OCI-M1 (cell line): Measurements from ENCODE around the gene TTC9C.
A peak's percentile ranks its signal among the peaks of the same experiment; 100 is the strongest.
"Not testable (repeated sequence)": the region's sequence is repeated elsewhere in the genome, so short reads cannot be mapped to it uniquely, and the experiment has no call there.

Experiments
- DNase-seq: peaks from one replicate; lab custom pipeline; 2025; lab: John Stamatoyannopoulos, UW

The TTC9C gene

DNA sequence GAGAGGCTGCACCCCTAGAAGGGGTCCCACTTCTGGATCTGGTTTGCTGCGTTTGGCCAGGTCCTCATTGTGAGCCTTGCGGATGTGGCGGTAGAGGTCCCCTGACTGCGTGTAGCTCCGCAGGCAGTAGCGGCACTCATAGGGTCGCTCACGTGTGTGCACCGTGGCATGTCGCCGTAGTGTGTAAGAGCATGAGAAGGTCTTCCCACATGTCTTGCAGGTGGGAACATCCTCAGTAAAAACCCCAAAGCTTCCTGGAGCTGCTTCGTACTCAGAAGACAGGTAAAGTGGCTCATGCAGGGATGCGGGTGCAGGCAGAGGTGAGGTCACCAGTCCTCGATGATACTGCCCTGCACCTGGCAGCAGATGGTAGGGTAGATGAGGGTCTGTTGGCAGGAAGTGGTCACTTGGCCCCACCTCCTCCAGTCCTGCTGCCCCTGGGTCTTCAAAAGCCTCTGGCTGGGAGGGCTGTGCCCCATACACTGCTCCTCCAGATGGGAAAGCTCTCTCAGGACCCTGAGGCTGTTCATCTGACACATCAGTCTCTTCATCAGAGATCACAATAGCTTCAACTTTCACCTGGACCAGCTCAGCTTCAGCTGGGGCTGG, 24.0 kb downstream of the TTC9C start:
- DNase-seq, result no peak

- DNase-seq, result no peak
Measured at GRCh38 chr11:62752994-62753735, 24.9 kb downstream of the TTC9C start.

DNA sequence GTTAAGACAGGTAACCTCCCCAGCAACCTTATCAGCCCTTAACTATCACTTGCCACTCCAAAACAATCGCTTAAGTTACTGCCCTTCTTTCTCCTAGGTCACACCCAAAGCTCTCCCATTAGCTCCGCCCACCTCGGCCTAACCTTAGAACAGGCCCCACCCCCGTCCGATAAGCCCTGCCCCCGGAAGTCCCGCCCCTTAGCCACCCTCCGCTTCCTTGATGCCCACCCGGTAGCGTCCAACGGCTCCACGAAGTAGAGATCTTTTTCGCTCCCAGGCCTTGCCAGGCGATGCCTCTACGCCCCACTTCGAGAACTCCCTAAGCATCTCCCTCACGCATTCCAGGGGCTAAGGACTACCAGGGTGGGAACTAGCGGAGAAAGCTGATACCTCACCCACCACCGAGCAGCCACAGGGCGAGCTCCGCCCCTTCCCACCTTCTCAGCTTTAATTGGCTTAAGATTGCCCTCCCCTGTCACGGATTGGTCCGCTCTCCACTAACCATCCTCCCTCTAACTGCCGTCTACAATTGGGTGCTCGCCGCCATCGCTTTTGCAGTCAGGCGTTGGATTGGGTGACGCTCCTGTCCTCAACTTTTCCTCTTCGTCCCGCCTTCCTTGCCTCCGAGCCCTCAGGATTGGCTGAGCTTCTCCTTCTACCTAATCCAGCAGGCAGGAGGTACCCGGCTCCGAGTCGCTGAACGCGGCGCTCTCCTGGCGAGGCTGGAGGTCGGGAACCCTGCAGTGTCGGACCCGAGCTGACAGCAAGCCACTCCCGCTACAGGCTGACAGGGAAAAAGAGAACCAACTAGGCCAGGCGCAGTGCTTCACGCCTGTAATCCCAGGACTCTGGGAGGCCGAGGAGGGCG, 25.7 kb downstream of the TTC9C start, which contains the start of gene ZBTB3:
Gene ZBTB3 (minus strand): TSS at position 425 of the 868 bp plus-strand sequence. CDS start 496 bp downstream, outside the sequence.
- peak; percentile 99 for DNase-seq

DNA sequence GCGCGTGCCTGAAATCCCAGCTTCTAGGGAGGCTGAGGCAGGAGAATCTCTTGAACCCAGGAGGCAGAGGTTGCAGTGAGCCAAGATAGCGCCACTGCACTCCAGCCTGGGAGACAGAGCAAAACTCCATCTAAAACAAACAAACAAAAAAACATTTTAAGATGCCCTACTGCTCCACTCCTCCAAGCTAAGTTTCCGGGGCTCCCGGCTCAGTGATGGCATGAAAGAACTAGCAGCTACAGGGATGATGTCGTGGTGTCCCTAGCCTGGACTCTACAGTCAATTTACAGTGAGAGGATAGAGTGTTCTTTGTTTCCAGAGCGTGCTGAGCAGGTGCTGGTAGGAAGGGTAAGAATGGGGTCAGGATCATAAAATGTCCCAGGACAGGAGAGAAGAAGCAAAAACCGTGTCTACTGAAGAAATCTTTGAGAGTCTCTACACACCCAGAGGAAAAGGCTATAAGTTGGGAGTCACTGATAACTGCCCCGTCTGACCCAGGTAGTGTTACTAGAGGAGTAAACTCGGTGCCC, 26.9 kb downstream of the TTC9C start:
- DNase-seq, result no peak

DNA sequence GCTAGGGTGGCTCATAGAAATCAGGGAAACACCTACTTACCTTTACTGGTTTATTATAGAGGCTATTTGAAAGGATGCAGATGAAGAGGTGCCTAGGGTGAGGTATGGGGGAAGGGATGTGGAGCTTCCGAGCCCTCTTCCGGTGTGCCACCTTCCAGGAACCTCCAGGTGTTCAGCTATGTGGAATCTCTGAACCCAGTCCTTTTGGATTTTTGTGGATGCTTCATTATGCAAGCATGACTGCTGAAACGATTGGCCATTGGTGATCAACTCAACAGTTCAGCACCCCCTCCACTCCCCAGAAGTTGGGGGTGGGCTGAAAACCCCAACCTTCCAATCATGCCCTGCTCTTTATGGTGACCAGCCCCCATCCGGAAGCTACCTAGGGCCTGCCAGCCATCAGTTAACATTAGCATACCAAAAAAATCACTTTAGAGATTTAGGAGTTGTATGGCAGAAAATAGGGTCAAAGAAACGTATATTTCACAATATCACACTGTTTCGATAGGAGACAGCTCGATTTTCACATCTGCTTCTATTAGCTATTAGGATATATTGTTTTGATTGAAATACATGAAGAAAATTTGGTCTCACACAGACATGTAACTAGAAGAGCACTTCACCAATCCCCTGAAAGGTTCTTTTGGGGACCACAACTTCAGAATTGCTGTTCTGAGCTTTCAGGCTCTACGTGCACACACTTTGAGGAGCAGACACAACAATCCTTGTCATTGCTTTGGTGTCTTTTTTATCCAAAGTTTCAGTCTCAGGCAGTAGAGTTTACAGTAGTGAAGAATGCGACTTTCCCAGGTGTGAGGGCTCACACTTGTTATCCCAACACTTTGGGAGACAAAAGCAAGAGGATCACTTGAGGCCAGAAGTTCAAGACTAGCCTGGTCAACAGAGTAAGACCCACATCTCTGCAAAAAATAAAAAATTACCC, 29.8 kb downstream of the TTC9C start:
- no peak for DNase-seq

DNA sequence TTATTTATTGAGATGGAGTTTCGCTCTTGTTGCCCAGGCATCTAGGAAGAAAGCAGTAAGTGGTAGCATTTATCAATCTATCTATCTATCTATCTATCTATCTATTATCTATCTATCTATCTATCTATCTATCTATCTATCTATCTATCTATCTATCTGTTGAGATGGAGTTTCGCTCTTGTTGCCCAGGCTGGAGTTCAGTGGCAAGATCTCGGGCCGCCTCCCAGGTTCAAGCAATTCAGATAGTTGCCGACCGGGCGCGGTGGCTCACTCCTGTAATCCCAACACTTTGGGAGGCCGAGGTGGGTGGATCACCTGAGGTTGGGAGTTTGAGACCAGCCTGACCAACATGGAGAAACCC, 32.6 kb downstream of the TTC9C start:
- not testable (repeated sequence) for DNase-seq

GRCh38 chr11:62770778-62771143, 42.5 kb downstream of the TTC9C start:
- peak; percentile 71 for DNase-seq

GRCh38 chr11:62771144-62772021, 43.1 kb downstream of the TTC9C start, which contains the start of gene TAF6L:
Gene TAF6L (plus strand): TSS chr11:62771396. CDS start chr11:62775784, 4,388 bp downstream.
- peak; percentile 98 for DNase-seq

DNA sequence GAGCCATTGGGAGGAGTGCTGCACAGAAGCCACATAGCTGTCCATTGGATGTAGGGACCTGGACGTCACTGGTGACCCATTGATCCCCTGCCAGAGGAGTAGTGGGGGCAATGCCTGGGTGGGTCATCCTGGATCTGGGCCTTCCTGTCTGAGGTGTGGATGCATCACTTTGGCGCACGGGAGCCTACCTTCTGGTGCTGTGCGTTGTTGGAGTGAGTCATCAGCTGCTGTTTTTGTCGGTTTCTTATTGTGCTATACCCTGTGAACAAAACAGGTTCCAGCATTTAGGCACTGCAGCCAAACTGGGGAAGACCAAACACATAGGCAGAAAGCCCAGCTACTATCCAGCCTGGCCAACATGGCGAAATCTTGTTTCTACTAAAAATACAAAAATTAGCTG, 46.1 kb downstream of the TTC9C start:
- no peak for DNase-seq

DNA sequence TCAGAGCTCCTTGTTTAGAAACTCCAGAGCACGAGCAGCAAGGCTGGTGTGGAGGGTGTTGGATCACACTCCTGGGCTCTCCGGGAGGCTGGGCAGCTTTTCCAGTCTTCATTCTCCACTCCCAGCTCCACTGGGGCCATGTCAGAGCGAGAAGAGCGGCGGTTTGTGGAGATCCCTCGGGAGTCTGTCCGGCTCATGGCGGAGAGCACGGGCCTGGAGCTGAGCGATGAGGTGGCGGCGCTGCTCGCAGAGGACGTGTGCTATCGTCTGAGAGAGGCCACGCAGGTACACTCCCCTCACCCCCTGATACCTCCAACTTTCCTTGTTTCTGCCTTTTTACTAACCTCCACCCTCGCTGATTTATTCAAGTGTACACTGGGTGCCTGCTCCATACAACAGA, 47.4 kb downstream of the TTC9C start:
- DNase-seq, result no peak

DNA sequence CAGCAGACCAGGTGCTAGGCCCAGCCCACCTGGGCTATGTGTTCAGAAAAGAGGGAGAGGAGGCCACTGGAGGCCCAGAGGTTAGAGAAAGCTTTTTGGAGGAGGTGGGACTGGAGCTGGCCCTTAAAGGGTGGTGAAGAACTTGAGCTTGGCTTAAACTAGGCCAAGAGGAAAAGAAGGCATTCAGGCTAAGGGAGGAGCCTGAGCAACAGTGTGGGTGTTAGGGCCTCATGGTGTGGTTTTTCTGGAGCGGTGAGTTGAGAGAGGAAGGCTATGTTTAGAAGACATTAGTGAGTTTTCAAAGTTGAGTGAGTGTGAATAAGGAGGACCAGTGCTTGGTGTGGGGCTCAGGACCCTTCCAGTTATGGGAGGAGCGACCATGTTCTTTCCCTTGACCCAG, 49.1 kb downstream of the TTC9C start:
- no peak for DNase-seq

- no peak for DNase-seq
Measured at GRCh38 chr11:62778441-62778840, 50.2 kb downstream of the TTC9C start.

- DNase-seq, result no peak
Measured at GRCh38 chr11:62782753-62783152, 54.5 kb downstream of the TTC9C start.

DNA sequence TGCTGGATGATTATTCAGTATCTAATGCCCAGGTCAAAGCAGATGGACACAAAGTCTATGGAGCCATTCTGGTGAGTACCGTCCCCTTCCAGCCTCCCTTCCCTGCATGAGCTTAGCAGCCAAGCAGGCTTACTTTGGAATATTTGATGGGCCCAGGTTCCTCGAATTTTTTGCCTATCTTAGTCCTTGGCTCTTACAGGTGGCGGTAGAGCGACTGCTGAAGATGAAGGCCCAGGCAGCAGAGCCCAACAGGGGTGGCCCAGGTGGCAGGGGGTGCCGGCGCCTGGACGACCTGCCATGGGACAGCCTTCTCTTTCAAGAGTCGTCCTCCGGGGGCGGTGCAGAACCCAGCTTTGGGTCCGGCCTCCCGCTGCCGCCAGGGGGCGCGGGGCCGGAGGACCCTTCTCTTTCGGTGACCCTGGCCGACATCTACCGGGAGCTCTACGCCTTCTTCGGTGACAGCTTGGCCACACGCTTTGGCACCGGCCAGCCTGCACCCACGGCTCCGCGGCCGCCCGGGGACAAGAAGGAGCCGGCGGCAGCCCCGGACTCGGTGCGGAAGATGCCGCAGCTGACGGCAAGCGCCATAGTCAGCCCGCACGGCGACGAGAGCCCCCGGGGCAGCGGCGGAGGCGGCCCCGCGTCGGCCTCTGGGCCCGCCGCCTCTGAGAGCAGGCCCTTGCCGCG, 58.2 kb downstream of the TTC9C start:
- DNase-seq, result peak; percentile 93

- DNase-seq, result peak; percentile 99
Measured at GRCh38 chr11:62787005-62787759, 58.9 kb downstream of the TTC9C start, which contains the start of gene TMEM179B. Gene TMEM179B (plus strand): TSS chr11:62787402. CDS start chr11:62787432, 30 bp downstream.
